Measurements from ENCODE around the gene OCSTAMP.

The OCSTAMP gene

DNA sequence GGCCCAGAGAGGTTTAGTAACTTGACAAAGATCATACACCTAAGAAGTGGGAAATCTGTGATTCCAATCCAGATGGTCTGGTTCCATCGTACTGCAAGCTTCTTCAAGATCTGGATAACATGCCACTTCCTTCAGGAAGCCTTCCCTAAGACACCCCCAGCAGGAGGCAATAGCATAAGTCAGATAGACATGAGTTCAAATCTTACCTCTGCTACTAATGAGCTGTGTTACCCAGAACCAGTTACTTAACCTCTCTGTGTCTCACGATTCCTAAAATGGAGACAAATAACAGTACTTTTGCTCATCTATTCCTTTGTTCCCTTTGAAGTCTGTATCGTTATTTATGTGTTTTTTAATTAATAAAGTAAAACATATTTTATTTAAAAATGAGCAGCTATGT is 22.3 kb upstream of the OCSTAMP start:
- FAIRE-seq, result no peak

DNA sequence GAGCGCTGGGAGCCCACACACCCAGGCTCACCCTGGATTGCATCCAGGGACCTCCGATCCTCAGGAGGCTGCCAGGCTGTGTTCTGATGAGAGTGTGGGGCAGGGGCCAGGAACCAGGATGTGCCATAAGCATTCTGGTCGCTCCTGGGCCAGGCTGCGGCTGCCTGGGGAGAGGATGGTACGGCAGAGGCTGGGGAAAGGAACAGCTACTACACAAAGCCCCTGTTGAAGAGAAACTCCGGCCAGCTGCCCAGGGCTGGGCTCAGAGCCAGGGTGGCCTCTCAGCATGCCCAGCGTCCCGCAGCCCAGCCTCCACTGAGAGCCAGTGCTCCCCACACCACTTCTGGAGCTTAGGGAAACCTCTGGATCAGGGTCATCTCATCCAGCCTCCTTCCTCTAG is 21.7 kb upstream of the OCSTAMP start:
- no peak for FAIRE-seq

DNA sequence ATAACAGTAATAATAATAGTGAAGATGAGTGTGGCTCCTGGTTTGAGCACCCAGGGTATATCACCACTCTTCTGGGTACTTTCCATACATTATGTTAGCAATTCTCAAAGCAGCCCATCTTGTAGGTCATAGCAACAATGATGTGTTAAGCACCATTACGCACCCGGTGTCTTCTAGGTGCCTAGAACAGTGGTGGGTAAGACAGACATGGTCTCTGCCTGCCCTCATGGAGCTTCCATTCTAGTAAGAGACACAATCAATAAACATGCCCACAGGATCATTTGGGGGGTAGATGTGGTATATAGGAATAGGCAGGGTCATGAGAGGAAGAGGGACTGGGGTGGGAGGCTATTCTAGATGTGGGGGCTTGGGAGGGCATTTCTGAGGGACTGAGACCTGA is 21.0 kb upstream of the OCSTAMP start:
- no peak for FAIRE-seq

DNA sequence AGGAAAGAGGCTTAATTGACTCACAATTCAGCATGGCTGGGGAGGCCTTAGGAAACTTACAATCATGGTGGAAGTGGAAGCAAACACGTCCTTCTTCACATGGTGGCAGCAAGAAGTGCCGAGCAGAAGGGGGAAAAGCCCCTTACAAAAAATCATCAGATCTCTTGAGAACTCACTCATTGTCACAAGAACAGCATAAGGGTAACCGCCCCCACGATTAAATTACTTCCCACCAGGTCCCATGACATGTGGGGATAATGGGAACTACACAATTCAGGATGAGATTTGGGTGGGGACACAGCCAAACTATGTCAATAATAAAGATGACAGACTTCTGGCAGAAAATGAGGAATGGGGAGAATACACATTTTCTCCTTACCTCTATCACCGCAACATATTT is 20.5 kb upstream of the OCSTAMP start:
- FAIRE-seq, result no peak

DNA sequence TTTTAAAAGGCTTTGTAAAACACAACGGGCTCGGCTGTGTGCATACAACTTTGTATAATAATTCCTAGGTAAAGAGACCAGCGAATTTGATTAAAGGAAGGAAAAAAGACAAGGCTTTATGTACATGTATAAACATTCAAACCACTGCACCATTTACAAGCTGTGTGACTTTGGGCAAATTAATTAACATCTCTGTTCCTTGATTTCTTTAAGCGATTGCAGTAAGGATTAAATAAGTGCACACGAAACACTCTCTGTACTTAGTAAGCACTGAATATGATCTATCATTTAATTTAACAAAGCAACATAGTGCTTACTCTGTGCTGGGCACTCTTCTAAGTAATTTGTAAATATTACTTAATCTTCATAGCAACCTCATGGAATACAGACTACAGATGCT is 19.5 kb upstream of the OCSTAMP start:
- no peak for FAIRE-seq

DNA sequence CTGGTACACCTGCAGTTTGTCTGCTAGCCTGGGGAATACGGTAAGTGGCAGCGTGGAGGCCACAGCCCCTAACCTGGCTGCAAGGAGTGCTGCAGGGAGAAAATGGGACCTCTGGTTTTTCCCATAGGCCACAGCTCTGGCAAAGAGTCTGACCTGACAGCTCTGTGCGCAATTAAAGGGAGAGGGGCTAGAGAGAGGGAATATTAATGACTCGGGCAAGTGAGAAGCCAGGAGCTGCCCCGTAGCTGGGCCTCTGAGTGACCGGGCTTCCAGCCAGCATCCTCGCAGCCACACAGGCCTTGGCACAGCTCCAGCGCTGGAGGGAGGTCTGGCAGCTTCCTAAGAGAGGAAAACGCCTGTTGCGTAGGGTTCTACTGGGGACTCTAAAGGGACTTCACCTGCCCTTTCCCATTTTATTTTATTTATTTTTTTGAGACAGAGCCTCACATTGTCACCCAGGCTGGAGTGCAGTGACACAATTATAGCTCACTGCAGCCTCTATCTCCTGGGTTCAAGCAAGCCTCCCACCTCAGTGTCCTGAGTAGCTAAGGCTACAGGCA is 18.2 kb upstream of the OCSTAMP start:
- FAIRE-seq, result no peak

DNA sequence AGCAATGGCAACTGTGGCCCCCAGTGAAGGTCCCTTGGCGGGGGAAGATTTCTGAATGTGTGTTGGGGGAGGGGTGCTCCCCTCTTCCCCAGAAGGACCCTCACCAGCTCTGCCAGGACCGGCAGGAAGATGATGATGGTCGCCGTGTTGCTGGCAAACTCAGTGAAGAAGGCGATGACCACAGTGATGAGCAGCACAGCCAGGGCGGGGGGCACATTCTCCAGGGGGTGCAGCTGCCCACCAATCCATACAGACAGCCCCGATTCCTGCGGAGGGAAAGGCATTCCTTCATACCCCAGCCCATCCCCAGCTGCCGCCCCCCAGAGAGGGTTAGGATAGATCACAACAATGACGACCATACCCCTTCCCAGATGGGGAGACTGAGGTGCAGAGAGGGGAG is 15.7 kb upstream of the OCSTAMP start:
- FAIRE-seq, result no peak

DNA sequence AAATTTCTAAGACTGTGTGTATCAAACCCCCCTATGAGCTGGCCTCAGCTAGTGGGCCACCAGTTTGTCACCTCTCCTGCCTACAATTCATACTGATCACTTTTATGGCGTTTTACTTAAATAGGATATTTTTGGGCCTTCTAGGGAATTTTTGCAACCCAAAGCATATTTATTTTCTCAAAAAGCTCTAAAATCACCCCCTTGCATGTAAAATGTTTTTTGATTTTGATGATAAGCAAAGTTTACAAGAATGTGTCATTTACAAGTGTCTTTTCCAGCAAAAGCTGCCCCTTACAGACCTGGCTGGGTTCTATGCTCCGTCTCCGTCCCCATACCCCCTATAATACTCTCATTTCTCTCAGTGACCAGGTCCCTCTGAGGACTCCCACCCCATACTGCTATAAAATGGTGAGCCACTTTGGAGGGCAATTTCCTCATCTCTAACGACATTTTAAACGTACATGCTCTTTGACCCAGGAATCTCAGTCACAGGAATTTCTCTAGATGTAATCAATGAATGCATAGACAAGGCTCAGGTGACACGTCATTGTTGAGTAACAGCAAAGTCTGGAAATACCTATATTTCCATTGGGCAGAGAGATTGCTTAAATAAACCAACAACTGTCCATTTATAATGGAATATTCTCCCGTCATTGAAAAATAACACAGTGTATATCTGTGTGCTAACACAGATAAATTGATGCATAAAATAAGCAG is 13.9 kb upstream of the OCSTAMP start:
- FAIRE-seq, result no peak

DNA sequence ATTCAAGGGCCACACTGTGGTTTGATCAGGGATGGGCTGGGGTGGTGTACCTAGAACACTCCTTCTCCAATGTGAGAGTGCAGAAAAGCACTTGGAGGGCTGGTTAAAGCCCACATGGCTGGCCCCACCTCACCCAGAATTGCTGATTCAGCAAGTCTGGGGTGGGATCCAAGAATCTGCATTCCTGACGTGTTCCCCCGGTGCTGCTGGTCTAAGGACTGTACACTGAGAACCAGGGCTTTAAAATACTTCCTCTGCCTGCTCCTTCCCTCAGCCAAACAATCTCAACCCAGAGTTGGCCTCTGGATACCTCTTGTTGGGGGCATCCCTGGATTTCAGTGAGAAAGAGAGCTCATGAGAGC is 13.4 kb upstream of the OCSTAMP start:
- FAIRE-seq, result no peak

DNA sequence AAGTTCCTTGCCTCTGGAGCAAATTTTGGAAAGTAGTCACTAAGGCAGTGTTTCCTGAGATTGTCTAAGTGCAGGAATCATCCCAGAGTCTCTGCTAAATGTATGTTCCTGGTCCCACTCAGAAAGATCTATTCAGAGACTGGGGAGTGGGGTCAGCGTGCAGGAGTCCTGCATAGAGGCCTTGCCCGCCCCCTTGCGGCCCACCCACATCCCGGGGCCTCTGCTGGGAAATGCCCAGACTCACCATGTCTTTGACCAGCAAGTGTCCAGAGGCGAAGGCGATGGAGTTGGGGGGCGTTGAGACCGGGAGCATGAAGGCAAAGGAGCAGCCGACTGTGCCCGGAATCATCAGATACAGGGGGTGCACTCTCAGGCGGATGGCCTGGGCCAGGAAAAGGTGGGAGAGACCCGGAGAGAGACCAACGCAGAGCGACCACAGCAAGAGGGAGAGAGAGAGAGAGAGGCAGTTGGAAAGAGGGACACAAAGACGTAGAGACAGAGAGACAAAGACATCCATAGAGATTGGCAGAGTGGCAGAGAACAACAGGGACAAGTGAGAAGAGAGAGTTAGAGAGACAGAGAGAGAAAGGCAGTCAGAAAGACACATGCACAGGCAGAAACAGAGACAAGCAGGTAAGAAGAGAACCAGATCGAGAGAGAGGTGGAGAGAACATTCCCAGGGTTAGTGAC is 12.9 kb upstream of the OCSTAMP start:
- FAIRE-seq, result no peak

DNA sequence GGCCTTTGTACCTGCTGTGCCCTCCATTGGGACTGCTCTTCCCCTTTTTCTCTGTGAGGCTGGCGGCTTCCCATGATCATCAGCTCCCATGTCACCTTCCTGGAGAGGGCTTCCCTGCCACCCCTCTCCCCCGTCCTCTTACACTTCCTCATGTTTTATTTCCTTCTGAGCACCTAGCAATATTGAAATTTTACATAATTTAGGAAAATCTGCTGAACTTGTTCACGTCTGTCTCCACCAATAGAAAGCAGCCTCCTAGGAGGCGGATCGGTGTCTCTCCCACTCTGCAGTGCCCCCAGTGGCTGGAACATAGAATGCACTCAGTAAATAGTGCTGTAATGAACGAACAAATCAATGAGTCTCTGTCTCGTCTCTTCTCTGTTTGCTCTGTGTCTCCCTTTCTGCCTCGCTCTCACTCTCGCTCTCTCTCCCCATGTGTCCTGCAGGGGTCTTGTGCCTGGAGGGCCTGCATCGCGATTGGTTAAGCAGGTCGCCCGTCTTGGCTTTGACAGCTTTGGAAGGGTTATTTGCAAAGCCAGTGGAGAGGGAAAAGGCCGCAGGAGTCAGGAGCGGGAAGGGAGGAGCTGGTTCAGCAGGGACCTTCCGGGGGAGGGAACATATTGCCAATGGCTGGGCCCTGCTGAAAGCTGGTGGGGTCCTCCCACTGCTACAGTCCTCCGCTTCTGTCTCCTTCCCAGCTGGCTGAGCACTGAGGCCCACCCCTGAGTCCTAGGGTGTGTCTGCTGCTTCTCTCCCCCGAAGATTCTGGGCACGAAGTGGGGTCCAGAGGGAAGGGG is 12.1 kb upstream of the OCSTAMP start:
- FAIRE-seq, result peak; percentile 68

DNA sequence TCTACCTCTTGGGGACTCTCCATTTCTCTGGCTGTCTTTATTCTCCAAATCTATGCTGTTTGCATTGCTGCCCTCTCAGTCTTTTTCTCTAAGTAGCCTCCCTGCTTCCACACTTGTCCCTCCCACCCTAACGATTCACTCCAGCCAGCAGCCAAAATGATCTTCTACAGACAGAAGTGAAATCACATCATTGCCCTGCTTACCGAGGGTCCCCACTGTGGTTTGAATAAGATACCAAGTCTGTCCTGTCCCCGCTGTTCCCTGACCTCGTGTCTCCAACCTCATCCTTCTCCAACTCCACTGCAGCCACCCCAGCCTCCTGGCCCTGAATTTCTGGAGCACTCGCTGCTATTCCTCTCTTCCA is 11.5 kb upstream of the OCSTAMP start:
- no peak for FAIRE-seq

DNA sequence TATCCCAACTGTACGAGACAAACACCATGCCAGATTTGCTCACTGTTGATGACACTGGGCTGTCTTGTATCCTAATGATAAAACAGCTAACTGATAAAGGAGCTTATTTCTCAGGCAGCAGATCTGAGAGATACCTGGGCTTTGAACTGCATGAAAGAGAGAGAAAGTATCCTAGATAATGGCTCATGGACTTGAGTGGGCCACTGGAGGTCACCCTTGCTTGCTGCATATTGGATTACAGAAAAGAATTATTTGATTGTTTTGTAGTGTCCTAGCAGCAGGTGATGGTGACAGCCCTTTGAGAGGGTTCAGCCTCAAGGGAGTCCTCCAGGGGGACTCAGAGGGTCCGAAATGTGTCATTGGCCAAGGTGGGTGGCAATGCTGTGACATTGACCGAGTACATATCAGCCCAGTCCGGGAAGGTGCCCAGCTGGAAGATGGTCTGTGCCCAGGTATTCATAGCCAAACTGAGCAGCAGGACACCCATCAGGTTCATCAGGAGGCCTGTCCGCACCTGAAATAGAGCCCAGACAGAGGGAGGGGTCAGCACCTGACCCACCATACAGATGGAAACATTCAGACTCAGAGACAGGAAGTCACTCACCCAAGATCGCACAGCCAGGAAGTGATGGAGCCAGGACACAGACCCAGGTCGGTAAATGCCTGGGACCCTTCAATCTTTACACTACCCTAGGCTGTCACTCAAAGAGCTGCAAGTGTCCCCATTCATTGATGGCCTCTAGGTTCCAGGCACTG is 9.4 kb upstream of the OCSTAMP start:
- no peak for FAIRE-seq

DNA sequence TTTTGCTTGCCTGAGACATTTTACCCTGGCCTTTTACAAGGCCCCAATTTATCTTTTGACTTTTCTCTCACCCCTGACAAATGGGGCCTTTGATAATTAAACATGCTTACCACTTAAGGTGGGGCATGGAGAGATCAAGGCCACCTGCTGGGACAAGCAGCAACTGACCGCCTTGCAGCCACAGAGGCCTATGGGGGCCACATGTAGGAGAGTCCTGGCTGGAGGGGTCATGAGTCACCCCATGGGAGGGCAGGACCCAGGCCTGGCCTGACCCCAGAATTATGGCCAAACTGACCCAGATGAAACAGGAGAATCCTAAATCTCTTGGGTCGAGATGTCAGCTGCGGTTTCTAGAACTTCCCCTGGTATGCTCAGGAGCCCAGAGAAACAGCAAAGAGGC is 8.5 kb upstream of the OCSTAMP start:
- no peak for FAIRE-seq

DNA sequence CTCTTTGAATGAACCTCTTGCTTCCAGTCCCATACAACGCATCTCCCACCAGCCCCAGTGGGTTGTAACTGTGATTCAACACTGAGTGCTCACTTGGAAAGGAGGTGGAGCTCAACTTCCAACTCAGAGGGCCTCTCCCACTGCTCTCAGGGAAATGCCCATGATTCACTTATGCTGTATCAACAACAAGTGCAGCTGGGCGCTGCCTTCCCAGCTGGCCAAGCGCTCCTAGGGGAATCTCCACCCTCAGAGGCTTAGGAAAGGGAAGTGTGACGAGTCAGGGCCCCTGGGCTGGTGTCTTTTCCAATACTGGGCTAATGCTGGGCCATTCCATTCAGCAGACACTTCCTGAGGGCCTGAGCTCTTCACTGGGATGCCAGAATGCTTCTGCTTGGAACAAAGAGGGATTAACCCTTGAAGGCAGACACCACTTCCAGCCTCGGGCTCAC is 8.1 kb upstream of the OCSTAMP start:
- no peak for FAIRE-seq

DNA sequence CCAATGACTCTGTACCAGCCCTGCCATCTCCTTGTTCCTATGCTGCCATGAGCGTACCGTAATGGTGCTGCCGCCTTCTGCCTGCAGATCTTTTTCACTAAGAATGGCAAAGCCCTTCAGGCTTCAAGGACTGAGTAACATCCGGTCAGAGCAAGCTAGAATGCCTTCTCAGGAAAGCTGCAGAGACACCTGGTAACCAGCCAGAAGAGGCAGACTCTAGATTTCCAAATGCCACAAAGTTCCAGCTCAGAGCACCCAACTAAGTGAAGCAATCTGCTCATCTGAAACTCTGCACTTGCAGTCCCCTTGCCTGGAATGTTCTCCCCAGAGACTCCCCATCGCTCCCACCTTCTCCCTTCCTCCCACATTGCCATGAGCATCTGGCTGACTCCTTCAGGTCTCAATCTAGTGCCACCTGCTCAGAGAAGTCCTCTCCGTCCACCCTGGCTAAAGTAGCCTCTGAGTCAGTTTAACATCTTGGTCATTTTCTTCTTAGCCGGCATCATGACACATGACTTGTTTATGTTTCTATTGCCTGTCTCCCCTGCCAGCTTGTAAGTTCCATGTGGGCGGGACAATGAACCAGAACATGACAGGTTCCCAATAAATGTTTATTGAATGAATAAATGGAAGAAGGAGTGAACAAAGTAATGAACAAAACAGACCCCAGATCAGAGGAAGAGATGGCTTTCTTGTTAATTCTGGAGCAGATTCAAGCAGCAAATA is 6.9 kb upstream of the OCSTAMP start:
- FAIRE-seq, result no peak

DNA sequence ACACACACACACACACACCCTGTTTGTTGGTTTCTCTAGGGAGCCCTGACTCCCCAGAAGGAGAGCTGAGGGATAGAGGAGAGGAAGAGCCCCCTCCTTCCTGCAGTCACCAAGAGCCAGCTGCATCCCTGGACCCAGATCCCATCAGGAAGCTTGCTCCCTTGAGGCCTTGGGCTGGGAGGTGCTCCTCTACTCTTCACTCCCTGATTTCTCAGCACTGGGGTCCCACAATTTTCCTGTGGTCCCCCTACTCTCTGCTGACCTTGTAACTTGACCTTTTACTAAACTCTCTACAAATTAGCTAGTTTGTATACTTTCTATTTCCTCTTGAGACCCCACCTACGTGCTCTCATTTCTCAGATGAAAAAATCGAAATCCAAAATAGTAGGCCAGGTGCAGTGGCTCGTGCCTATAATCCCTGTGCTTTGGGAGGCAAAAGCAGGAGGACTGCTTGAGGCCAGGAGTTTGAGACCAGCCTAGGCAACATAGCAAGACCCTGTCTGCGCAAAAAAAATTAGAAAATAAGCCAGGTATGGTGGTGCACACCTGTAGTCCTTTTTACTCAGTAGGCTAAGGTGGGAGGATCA is 5.0 kb upstream of the OCSTAMP start:
- no peak for FAIRE-seq

DNA sequence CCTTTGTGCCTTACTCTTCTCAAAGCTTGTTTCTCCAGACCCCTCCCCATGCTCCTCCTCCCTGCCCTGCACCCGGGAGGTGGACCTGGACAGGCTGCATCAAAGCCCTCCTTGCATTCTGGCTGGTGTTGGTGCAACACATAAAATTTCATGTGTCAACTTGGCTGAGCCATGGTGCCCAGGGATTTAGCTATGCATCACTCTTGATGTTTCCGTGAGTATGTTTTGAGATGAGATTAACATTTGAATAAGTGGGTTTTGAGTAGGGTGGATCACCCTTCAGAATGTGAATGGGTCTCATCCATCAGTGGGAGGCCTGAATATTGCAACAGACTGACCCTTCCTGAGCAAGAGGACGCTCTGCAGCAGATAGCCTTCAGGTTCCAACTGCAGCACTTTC is 4.4 kb upstream of the OCSTAMP start:
- FAIRE-seq, result no peak

DNA sequence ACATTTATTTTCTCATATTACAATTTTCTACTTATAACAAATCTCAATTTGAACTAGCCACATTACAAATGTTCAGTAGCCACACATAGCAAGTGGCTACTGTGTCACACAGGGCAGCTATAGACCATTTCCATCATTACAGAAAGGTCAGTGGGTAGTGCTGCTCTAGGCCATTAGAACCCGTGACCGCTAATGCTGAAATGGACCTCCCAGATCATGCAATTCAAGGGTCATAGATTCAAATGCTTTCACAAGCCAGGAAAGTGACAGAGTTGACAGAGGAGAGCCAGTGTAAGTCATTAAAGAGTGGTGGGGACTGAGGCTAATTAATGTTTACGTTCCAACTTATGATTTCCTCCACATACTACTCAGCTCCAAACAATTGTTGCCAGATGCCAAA is 3.5 kb upstream of the OCSTAMP start:
- FAIRE-seq, result no peak

DNA sequence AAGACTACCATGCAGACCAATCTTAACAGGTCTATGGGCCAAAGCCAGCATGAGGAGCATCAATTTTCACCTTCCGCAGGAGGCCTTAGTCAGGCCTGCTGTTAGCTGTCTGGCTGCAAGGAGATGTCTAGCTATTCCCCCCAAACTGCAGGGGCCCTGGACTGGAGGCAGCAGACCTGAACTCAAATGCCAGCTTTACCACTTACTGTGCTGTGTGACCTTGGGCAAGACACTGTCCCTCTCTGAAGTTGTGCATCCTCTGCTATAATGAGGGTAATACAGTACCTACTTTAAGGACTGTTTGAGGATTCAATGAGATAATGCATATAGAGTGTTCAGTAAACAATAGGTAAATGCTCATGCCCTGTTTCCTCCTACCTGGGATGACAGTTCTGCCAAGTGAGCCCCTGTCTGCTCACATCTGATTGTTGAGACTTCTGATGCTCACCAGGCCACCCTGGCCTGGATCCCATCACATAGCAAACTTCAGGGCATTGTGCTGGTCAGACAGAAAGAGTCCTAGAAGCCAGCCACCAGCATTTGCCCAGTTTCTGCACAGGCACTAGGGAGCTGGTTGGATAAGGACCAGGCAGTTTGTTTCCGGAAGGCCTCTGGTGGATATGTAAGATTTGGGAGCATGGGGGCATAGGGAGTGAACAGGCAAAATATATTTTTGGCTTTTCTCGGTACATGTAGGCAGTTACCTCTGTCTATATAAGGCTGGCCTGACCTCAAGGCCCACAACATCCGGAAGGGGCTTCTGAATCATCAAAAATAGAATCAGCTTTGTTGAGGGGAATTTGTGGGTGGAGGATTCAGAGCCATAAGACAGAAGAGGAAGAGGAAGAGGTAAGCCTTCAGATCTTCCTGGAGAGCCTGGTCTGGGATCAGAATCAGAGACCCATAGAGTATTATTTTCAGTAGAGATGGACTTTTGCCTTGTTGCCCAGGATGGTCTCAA is 2.3 kb upstream of the OCSTAMP start:
- FAIRE-seq, result no peak

All from A204.1 (cell line).